ENCODE data around the gene SLC26A1.

Gene SLC26A1

GRCh38 chr4:998096-998691, 5.0 kb upstream of the SLC26A1 start:
- DNase-seq = no peak

DNA sequence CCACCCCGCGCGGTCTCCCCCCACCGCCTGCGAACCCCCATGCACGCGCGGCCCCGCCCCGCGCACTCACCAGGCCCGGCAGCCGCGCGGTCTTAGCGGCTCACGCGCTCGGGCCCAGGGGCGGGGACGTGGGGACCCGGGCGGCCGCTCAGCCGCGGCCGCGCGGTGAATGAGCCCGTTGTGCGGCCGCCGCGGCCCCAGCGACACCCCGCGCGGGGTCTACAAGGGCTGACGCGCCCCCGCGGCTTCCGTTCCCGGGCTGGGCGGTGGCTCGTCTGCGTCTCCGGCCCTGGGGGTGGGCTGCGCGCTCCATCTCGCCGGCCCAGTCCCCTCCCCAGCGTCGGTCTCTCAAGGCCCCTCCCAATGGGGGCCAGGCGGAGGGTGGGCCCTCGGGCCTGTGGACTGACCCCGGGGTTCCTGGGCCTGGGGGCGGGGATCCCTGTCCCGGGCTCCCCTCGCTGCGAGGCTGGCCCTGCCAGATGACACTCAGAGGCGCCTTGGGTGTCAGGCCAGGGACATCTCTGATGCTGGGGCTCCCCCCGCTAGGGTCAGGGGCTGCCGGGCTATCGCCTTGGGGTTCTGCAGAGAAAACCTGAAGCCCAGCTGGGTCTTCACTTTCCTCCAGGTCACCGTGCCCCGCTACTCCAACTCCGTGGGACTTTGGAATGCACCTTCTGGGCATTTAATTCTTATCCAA, 4.3 kb upstream of the SLC26A1 start:
- DNase-seq = no peak

GRCh38 chr4:996997-997374, 3.8 kb upstream of the SLC26A1 start:
- DNase-seq = no peak

DNA sequence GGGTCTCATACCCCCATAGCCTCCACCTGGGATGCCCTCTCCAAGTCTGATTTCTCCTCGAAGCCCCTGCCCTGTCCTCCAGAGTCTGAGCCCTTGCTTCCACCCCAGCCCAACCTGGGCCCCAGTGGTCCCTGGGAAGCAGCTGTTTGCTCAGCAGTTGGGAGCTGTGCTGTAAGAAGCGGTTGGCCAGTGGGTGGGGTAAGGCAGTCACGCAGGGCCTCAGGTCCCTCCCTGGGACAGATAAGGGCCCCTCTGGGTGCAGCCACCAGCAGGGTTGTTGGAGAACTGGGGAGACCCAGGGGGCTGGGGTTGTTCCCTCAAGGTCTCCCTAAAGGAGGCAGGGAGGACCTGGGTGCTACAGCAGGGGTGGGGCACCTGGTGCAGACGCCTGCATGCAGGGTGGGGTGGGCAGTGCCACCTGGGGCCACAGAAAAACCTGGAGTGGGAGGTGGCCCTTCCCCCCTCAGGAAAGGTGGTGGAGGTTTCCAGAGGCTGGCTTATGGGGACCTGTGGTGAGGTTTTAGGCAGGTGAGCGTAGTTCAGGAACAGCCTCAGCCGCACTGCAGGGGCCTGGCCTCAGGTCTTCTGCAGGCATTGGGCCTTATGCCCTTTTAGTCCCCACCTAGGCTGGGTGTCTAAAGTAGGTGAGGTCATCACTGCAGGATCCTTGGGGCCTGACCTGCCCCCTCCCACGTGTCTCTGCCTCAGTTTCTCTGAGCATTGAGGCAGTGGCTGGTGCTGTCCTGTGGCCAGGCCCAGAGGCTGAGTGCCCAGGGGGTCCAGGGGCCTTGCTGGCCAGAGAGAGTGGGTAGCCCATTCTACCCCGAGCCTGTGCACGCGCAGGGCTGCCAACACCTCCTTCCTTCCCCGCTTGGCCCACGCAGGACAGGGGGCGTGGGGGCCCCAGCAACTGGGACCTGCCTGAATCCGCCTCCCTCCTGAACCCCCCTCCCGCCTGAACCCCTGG, 3.1 kb upstream of the SLC26A1 start:
- DNase-seq = no peak

GRCh38 chr4:995311-996026, 2.3 kb upstream of the SLC26A1 start:
- DNase-seq = no peak

GRCh38 chr4:992297-993110, 700 bp downstream of the SLC26A1 start:
- DNase-seq = no peak

- no peak for DNase-seq
Observed at GRCh38 chr4:991451-992296, 1.5 kb downstream of the SLC26A1 start.

DNA sequence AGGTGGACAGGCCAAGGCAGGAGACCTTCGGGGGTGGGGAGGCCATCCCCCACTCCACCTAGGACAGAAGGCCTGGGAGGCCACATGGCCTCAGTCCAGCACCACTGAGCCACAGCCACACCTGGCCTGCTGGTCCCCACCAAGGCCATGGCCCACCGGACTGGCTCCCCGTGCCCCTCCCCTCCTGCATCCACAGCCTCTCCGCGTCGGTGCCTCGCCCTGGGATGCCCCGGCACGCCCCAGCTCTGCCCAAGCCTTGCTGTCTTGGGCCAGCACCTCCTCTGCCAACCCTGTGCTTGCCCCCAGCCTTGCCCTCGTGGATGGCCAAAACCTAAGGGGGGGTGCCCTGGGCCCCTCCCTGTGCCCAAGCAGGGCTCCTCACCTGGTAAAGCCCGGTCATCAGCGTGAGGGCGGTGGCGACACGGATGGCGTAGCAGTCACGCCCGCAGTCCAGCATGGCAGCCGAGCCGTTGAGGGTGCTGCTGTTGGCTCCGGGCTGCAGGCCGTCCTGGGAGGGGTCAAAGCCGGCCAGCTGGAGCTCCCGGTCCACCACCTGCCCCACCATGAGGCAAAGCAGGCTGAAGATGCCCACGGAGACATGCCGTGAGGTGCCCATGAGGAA, 2.3 kb downstream of the SLC26A1 start:
- no peak for DNase-seq

GRCh38 chr4:989722-990471, 3.3 kb downstream of the SLC26A1 start:
- DNase-seq = no peak

- no peak for DNase-seq
Observed at GRCh38 chr4:988726-989721, 4.2 kb downstream of the SLC26A1 start.

- DNase-seq = no peak
Observed at GRCh38 chr4:987624-988513, 5.3 kb downstream of the SLC26A1 start.

DNA sequence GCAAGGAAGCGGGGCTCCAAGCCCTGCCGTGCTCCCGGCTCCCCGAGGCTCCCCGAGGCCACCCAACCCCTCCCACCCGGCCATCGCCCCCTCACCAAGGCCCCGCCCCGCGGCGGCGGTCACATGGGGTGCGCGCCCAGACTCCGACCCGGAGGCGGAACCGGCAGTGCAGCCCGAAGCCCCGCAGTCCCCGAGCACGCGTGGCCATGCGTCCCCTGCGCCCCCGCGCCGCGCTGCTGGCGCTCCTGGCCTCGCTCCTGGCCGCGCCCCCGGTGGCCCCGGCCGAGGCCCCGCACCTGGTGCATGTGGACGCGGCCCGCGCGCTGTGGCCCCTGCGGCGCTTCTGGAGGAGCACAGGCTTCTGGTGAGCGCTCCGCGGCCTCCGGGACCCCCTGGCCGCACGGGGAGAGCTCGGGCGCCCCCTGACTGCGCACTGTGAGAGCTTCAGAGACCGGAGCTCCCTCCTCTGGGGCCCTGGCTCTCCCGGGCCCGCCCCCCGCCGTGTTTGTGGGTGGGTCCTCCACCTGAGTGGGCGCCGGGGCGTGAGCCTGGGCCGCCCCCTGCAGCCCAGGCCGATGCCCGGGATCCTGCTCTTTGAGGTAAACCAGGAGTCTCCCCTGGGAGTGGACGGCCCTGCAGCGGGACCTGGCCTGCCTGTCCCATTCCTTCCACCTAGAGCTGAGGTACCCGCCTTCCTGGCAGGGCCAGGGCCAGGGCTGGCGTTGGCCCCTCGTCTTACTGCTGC, 6.2 kb downstream of the SLC26A1 start, which contains the start of gene IDUA:
Gene IDUA, plus strand, starts transcription at position 166 of the 745 bp plus-strand sequence. Its CDS starts 41 bp downstream, at position 207.
- DNase-seq = peak; percentile 63

DNA sequence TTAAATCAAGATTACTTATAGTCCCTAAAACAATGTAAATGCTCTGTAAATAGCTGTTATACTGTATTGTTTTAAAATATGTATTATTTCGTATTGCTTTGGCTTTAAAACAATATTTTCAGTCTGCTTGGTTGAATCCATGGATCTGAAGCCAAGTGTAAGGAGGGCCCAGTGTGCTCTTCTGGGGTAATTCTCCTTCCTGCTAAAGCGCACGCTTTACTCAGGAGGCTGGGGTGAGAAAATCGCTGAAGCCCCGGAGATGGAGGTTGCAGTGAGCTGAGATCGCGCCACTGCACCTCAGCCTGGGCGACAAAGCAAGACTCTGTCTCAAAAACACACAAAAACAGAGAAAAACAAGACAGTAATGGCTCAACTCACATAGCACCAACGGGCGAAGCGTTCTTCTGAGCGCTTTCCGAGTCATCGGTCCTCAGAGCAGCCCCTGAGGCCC, 6.8 kb downstream of the SLC26A1 start:
- DNase-seq = no peak

DNA sequence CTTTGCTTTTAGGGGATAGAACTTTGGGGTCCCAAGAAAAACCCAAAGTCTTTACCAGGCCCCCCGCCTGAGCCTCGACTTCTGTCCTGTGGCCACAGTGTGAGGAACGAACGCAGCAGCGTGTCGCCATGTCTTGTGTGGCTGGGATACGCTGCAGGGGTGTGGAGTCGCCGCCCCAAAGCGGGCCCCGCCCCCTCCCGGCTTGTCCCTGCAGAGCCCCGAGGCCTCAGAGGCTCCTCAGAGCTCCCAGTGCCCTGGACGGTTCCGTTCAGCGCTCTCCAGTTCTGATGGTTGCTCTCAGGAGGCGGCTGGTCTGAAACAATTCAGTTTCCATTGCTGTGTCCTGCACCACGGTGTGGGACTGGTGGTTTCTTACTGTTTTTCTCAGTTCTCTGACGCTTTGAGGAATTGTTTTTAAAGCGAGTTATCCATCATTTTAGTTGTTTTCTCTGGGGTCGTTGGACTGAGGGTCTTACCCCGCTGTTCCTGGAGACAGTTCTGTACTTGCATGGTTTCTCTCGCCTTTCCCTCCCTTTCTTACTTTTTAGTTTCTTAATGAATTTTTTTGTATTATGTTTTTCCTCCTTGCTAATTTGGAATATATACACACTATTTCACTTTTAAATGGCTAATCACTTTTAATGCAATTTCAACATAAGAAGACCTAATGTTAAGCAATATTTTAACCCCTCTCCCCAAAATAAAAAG, 7.9 kb downstream of the SLC26A1 start:
- DNase-seq = peak; percentile 24

DNA sequence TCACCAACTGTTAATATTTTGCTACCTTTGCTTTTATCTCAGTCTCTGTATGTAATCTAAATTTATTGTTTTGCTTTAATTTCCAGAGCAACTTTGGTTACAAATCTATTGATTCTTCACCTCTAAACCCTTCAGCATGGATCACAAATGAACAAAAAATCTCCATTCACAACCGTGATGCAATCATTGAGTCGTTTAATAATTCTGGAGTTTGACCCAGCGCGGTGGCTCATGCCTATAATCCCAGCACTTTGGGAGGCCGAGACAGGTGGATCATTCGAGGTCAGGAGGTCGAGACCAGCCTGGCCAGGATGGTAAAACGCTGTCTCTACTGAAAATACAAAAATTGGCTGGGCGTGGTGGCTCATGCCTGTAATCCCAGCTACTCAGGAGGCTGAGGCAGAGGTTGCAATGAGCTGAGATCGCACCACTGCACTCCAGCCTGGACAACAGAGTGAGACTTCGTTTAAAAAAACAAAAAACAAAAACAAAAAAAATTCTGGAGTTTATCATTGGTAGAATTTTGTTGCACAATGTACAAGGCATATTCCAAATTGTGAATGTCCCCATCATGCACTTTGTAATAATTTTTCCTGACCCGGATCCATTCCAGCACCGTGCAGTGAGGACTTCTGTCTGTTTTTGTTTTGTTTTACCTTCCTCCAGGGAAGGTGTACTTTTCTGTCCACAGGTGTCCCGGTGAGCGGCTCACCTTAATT, 8.7 kb downstream of the SLC26A1 start:
- DNase-seq = no peak

All from fibroblast of skin of right quadriceps (primary cell).